Testis (tissue), 3 donors: Measurements from ENCODE around the gene PRELID3B. TPM values are rescaled to one million over a fixed set of nuclear protein-coding genes. Genes with fewer than 3 reads are reported as not detected.

Experiments used
- DNase-seq: peaks from one replicate; pipeline ENCODE4 v3.0.0-alpha.2; 2019
- H3K27ac ChIP-seq, 2 donors: fragments of 200-600 bp; sonication (generic); one replicate each; pipeline ENCODE4 v1.5.1; 2019
- H3K27me3 ChIP-seq: fragments of 200-600 bp; sonication (generic); one replicate; pipeline ENCODE4 v1.5.1; 2019
- H3K36me3 ChIP-seq: fragments of 200-600 bp; sonication (generic); one replicate; pipeline ENCODE4 v1.5.1; 2017; ENCODE audit warnings: low read depth; ENCODE audit errors: missing control alignments
- H3K4me1 ChIP-seq: fragments of 200-600 bp; sonication (generic); one replicate; pipeline ENCODE4 v1.5.1; 2019
- H3K4me3 ChIP-seq, 2 donors: fragments of 200-600 bp; sonication (generic); one replicate each; pipeline ENCODE4 v1.5.1; 2017 to 2019
- H3K9me3 ChIP-seq: fragments of 200-600 bp; sonication (generic); one replicate; pipeline ENCODE4 v1.5.1; 2017
- CTCF ChIP-seq, 3 experiments: fragments of 450-650 bp in 2 of 3; fragments of 200-600 bp in 1 of 3; sonication (generic) in 1 of 3; IDR thresholded peaks; one replicate each; pipeline ENCODE4 v1.5.1; 2016 to 2019; ENCODE audit warnings: antibody characterized with exemption in 3 of 3, mild to moderate bottlenecking in 2 of 3, moderate library complexity in 1 of 3
- POLR2A ChIP-seq: fragments of 450-650 bp; IDR thresholded peaks from one replicate; pipeline ENCODE4 v1.6.1; 2017; ENCODE audit warnings: antibody characterized with exemption, mild to moderate bottlenecking, moderate library complexity
- WGBS, 2 donors: methylation state at CpG; one replicate each; pipeline ENCODE4 v1.1.5; 2018; 5-methylcytosine and 5-hydroxymethylcytosine counted together
- intact Hi-C: fragments of 100-400 bp; cut with DNase I; formaldehyde crosslinking; loops from one replicate; pipeline ENCODE4 v1.15.1; 2023; ENCODE audit warnings: low total_unique reads
- polyA plus RNA-seq: library from polyadenylated mRNA; stranded (reverse); fragments of 350-450 nt; fragmentation: Illumina TruSeq; extraction: RNeasy Lipid Tissue Mini Kit (QIAGEN cat#74804); gene quantifications from one replicate; pipeline ENCODE4 v1.2.3, GENCODE V29; 2014; ENCODE audit warnings: low read depth, low replicate concordance; ENCODE audit not compliant: insufficient read depth
- total RNA-seq, 2 donors: library from RNA; depleted of rRNA; stranded (reverse); fragments of >200 nt; gene quantifications; one replicate each; pipeline ENCODE4 v1.2.3, GENCODE V29; 2016

Gene PRELID3B
- total and polyA plus RNA-seq, 3 donors from 2014 or later = 29.1 to 54.3 (median 35.3) TPM

DNA sequence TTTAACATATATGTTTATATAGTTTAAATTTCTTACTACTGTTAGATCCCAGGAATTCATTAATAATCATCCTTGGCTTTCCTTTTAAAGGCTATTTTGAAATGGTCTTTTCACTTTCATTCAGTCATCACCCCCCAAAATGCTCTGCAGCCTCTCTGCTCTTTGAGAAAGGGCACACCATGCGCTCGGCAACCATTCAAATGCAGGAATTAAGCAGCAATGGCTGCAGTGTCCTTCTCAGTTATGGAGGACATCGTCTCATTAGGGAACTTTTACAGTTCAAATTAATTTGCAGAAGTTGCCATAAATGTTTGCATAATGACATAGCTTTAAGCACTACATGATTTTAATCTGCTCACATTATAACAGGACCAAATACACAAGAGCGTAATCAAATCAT, 17.1 kb downstream of the PRELID3B start:
- no peak for TF ChIP-seq POLR2A
- TF ChIP-seq CTCF (IDR thresholded peaks at IDR 0.05) = no peak
- Histone ChIP-seq H3K27ac (no peak overlapping the region), H3K36me3 (no peaks in the 10 kb centered on the region), H3K4me3 (no peak overlapping the region), H3K9me3 (no peaks in the 10 kb centered on the region), H3K4me1 (peaks cover 11% of the 10 kb centered on the region), H3K27me3 (no peaks in the 10 kb centered on the region)
- intact Hi-C loops = loop anchor here (10.0 kb wide), 1 partner anchor 141 kb away; no protein-coding TSS in a partner anchor
- no peak for DNase-seq
- 94 to 96% methylated on average over 4 of the region's 4 CpGs for WGBS, 2 donors

DNA sequence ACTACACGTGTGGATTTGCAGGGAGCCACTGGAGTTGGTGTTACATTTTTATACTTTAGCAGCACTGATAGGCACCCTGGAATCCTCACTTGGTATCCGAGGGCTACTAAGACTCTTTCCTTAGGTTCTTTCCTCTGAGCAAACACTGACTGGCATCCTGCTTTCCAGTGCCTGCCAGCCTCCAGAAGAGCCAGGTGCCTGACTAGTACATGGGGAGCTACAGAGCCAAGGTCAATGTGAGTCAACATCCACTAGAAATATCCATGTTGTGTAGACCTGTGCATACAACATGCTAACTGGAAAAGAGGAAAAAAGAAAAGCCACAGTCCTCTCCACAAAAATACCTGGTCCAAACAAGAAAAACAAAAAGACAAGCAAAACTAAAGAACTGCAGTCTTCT, 17.5 kb downstream of the PRELID3B start:
- Histone ChIP-seq H3K9me3 (no peaks in the 10 kb centered on the region), H3K36me3 (no peaks in the 10 kb centered on the region), H3K4me1 (peaks cover 11% of the 10 kb centered on the region), H3K4me3 (no peak overlapping the region), H3K27me3 (no peaks in the 10 kb centered on the region), H3K27ac (no peak overlapping the region)
- WGBS, 2 donors = 38 to 56% methylated on average over 2 of the region's 2 CpGs
- no peak for TF ChIP-seq CTCF (IDR thresholded peaks at IDR 0.05)
- TF ChIP-seq POLR2A = no peak
- no peak for DNase-seq
- intact Hi-C loops = loop anchor here (10.0 kb wide), 1 partner anchor 140 kb away; no protein-coding TSS in a partner anchor

DNA sequence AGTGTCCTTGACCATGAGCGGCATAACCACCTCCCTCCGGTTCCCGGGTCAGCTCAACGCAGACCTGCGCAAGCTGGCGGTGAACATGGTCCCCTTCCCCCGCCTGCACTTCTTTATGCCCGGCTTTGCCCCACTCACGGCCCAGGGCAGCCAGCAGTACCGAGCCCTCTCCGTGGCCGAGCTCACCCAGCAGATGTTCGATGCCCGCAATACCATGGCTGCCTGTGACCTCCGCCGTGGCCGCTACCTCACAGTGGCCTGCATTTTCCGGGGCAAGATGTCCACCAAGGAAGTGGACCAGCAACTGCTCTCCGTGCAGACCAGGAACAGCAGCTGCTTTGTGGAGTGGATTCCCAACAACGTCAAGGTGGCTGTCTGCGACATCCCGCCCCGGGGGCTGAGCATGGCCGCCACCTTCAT, 18.5 kb downstream of the PRELID3B start:
- DNase-seq = peak; percentile 11
- no peak overlapping the region for H3K27ac ChIP-seq
- no peaks in the 10 kb centered on the region for H3K27me3 ChIP-seq

GRCh38 chr20:59023616-59024015, 19.0 kb downstream of the PRELID3B start:
- Histone ChIP-seq H3K4me3 (no peak overlapping the region), H3K36me3 (no peaks in the 10 kb centered on the region), H3K4me1 (peaks cover under 1% of the 10 kb centered on the region), H3K9me3 (no peaks in the 10 kb centered on the region), H3K27me3 (no peaks in the 10 kb centered on the region), H3K27ac (no peak overlapping the region)
- TF ChIP-seq POLR2A (no peak), CTCF (IDR thresholded peaks at IDR 0.05) (no peak)
- WGBS, 2 donors = 93 to 95% methylated on average over 13 of the region's 13 CpGs
- intact Hi-C loops = loop anchor here (10.0 kb wide), 1 partner anchor 139 kb away; no protein-coding TSS in a partner anchor
- DNase-seq = peak; percentile 13

More for the DNA sequence above, 18.5 kb downstream of the PRELID3B start:
- Histone ChIP-seq H3K4me3 (no peak overlapping the region), H3K9me3 (no peaks in the 10 kb centered on the region), H3K4me1 (peaks cover 5% of the 10 kb centered on the region), H3K36me3 (no peaks in the 10 kb centered on the region)
- TF ChIP-seq CTCF (IDR thresholded peaks at IDR 0.05) = no peak
- no peak for TF ChIP-seq POLR2A
- WGBS, 2 donors = 93 to 96% methylated on average over 9 to 24 of the region's 24 CpGs
- intact Hi-C loops = loop anchor here (10.0 kb wide), 1 partner anchor 139 kb away; no protein-coding TSS in a partner anchor

- DNase-seq = peak; percentile 9
- Histone ChIP-seq H3K9me3 (no peaks in the 10 kb centered on the region), H3K4me3 (no peak overlapping the region), H3K36me3 (no peaks in the 10 kb centered on the region), H3K27me3 (no peaks in the 10 kb centered on the region), H3K27ac (no peak overlapping the region), H3K4me1 (peaks cover 6% of the 10 kb centered on the region)
- TF ChIP-seq CTCF (IDR thresholded peaks at IDR 0.05) (no peak), POLR2A (no peak)
- 91 to 94% methylated on average over 15 of the region's 15 CpGs for WGBS, 2 donors
- intact Hi-C loops = loop anchor here (10.0 kb wide), 1 partner anchor 138 kb away; no protein-coding TSS in a partner anchor
These were observed 19.8 kb downstream of the PRELID3B start for GRCh38 chr20:59022754-59023153.
